ENCODE measurements around the gene RND1.

RND1 gene

DNA sequence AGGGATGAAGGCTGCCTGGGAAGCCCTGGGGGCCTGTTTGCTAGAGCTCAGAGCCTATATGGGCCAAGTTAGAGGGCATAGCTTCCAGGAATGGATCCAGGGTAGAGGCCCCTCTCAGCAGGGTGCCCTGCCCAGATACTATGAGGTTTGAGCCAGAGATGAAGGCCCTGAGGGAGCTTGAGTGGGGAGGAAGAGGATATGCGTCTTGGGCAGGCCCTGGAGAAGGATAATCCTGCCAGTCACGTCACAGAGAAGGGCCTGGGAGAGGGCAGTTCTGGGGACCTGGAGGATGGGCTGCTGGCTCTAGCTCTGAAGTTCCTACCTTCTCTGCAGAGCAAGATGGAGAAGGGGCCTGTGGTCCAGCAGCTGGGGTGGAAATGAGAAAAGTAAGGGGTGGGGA, 53.3 kb downstream of the RND1 start:
- TF ChIP-seq, protein P1, sequence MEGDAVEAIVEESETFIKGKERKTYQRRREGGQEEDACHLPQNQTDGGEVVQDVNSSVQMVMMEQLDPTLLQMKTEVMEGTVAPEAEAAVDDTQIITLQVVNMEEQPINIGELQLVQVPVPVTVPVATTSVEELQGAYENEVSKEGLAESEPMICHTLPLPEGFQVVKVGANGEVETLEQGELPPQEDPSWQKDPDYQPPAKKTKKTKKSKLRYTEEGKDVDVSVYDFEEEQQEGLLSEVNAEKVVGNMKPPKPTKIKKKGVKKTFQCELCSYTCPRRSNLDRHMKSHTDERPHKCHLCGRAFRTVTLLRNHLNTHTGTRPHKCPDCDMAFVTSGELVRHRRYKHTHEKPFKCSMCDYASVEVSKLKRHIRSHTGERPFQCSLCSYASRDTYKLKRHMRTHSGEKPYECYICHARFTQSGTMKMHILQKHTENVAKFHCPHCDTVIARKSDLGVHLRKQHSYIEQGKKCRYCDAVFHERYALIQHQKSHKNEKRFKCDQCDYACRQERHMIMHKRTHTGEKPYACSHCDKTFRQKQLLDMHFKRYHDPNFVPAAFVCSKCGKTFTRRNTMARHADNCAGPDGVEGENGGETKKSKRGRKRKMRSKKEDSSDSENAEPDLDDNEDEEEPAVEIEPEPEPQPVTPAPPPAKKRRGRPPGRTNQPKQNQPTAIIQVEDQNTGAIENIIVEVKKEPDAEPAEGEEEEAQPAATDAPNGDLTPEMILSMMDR (IDR thresholded peaks at IDR 0.05; ENCODE audit: low read depth, low read length), result no peak
- TF ChIP-seq, protein P2, sequence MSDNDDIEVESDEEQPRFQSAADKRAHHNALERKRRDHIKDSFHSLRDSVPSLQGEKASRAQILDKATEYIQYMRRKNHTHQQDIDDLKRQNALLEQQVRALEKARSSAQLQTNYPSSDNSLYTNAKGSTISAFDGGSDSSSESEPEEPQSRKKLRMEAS (IDR thresholded peaks at IDR 0.05; ENCODE audit: low read depth, low read length), result no peak
- no peak for TF ChIP-seq POLR2A (IDR thresholded peaks at IDR 0.05; ENCODE audit: extremely low read depth, insufficient read length)
- no peak for TF ChIP-seq MYC (IDR thresholded peaks at IDR 0.05; ENCODE audit: low read depth, low read length)
- H3K4me3 ChIP-seq (ENCODE audit: low read depth, low read length), result no peak overlapping the region
- DNase-seq (ENCODE audit: low read depth), result no peak

DNA sequence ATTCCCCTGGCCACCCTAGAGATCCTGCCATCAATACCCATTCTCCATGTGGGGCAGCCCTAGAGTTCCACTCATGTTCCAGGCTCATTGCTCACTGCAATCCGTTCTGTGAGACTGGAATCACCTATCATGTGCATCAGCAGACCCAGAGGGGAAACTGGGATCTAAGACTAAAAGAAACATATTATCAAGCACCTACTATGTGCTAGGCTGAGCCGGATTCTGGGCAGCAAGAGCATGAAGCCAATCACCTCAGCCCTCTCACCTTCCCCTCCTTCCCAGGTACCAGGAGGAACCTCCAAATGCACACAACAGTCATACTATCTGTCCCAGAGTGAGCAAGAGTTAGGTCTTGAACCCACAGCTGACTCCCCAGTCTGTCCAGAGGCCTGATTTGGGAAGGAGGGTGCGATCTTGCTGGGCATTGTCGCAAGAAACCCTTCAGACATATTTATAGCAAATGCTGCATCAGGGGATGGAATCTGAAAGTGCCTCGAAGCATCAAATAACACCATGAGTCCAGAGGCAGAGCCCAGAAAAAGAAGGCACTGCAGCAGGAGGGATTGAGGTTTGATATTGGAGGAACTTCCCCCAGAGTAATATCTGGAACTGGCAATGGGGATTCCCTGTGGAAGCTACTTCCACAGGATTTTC, 54.1 kb downstream of the RND1 start:
- H3K4me3 ChIP-seq (ENCODE audit: low read depth, low read length), result no peak overlapping the region
- TF ChIP-seq, protein P1 (IDR thresholded peaks at IDR 0.05; ENCODE audit: low read depth, low read length), result no peak
- TF ChIP-seq POLR2A (IDR thresholded peaks at IDR 0.05; ENCODE audit: extremely low read depth, insufficient read length), result no peak
- TF ChIP-seq, protein P2 (IDR thresholded peaks at IDR 0.05; ENCODE audit: low read depth, low read length), result no peak
- TF ChIP-seq MYC (IDR thresholded peaks at IDR 0.05; ENCODE audit: low read depth, low read length), result no peak
- no peak for DNase-seq (ENCODE audit: low read depth)

DNA sequence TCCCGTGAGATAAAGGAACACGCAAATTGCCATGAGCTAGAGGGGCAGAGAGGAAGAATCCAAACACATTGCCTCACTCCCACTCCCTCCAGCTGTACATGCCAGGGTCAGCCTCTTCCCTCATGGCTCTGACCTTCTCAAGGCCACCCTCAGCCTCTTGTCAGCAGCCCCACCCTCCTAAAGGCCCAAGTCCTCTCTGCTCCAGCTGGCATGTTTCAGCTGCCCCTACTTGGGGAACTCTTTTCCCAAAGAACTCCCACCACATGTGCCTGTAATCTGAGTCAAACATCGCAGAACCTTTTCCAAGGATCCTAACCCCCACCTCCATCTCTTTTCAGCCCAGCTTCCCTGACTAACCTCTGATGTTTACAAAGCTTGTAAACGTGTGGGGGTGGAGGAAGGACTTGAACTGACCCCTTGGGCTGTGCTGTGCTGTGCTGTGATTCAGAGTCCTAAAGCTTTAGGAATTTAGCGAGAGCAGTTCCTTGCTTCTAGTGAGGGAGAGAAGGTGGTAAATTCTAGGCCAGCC, 54.7 kb downstream of the RND1 start:
- TF ChIP-seq, protein P1 (IDR thresholded peaks at IDR 0.05; ENCODE audit: low read depth, low read length), result no peak
- TF ChIP-seq, protein P2 (IDR thresholded peaks at IDR 0.05; ENCODE audit: low read depth, low read length), result no peak
- TF ChIP-seq POLR2A (IDR thresholded peaks at IDR 0.05; ENCODE audit: extremely low read depth, insufficient read length) (no peak), MYC (IDR thresholded peaks at IDR 0.05; ENCODE audit: low read depth, low read length) (no peak)
- H3K4me3 ChIP-seq (ENCODE audit: low read depth, low read length), result no peak overlapping the region
- no peak for DNase-seq (ENCODE audit: low read depth)

DNA sequence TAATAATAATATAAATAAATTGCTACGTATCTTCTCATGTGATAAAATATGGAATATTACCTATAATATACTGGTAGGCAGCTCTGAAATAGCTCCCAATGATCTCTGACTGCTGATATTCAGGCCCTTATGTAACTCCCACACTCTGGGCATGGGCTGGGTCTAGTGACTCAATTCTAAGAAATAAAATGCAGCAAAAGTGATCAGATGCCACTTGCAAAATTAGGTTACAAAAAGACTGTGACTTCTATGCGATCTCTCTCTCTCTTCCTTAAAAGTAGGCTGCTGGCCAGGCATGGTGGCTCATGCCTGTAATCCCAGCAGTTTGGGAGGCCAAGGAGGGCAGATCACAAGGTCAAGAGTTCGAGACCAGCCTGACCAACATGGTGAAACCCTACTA, 57.7 kb downstream of the RND1 start:
- no peak for TF ChIP-seq POLR2A (IDR thresholded peaks at IDR 0.05; ENCODE audit: extremely low read depth, insufficient read length)
- TF ChIP-seq, protein P1 (IDR thresholded peaks at IDR 0.05; ENCODE audit: low read depth, low read length), result no peak
- TF ChIP-seq MYC (IDR thresholded peaks at IDR 0.05; ENCODE audit: low read depth, low read length), result no peak
- TF ChIP-seq, protein P2 (IDR thresholded peaks at IDR 0.05; ENCODE audit: low read depth, low read length), result no peak
- DNase-seq (ENCODE audit: low read depth), result no peak
- H3K4me3 ChIP-seq (ENCODE audit: low read depth, low read length), result no peak overlapping the region

All from NB4 (cell line).